ENCODE data around the gene NKD1.
"Not testable (repeated sequence)": the region's sequence is repeated elsewhere in the genome, so short reads cannot be mapped to it uniquely, and the experiment has no call there.

NKD1 gene

GRCh38 chr16:50520451-50521245, 27.5 kb upstream of the NKD1 start:
- DNase-seq: no peak

DNA sequence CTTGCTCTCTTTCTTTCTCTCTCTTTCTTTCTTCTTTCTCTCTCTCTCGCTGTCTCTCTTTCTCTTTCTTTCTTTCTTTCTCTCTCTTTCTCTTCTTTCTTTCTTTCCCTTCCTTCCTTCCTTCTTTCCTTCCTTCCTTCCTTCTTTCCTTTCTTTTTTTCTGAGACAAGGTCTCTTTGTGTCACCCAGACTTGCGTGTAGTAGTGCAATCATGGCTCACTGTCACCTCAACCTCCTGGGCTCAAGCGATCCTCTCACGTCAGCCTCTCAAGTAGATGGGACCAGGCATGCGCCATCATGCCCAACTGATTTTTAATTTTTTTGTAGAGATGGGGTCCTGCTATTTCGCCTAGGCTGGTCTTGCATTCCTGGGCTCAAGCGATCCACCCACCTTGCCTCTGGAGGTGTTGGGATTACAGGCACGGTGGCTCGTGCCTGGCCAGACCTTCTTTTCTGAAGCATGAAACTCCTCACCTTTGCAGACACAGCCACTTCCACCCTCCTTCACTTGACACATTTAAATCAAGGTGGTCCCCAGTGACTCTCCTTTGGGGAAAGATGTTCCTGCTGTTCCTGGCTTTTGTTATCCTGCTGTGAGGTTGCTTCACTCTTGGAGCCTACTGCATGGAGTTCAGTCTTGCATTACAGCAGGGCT, 26.8 kb upstream of the NKD1 start:
- no peak for DNase-seq

DNA sequence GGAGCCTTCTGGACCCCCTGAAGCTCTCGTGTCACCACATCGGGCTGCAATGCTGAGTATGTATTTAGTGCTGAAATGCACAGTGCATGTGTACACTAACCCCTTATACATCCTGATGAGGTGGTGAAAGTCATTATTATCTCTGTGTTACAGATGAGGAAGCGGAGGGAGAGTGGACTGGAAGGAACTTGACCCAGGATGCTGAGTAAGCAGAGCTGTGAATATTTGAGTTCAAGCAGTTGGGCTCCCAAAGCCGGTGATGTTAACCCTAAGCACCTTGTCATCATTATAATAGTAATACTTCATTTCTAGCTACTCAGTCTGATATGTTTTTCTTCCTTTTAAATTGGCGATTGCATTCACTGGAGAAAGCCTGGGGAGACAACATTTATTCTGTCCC, 25.9 kb upstream of the NKD1 start:
- no peak for DNase-seq

- DNase-seq: no peak
Measured at GRCh38 chr16:50523710-50524109, 24.5 kb upstream of the NKD1 start.

DNA sequence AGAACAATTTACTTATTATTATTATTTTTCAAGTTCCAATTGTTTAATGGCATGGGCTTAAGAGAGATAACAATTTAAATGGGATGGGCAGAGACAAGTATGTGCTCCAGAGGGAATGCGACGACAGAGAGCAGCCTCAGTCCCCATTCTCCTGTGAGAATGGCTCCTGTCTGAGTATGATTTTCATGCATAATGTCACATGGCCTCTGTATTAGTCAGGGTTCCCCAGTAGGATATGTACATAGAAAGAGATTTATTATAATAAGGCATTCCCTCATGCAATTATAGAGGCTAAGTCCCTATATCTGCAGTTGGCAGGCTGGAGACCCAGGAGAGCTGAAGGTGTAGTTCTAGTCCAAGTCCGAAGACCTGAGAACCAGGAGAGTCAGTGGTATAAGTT, 22.9 kb upstream of the NKD1 start:
- DNase-seq: no peak

- DNase-seq: no peak
Measured at GRCh38 chr16:50525716-50526115, 22.5 kb upstream of the NKD1 start.

GRCh38 chr16:50526249-50526648, 21.9 kb upstream of the NKD1 start:
- DNase-seq: no peak

DNA sequence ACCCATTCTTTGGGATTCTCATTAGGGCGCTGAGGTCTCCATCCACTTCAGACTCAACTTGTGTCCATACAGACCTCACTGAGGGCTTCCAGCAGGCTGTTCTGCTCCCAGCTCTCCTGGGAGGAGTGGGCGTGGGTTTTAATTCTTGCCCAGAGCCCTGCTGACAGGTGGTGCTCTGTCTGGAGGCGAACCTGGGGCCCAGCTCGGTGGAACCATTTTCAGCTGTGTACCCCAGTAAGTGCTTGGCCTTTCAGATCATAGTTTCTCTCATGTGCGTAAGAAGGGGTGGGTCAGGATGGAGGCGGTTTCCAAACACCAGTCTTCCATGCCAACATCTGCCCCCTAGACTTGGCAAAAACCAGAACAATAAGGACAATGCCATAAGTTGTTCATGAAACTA, 21.4 kb upstream of the NKD1 start:
- no peak for DNase-seq

DNA sequence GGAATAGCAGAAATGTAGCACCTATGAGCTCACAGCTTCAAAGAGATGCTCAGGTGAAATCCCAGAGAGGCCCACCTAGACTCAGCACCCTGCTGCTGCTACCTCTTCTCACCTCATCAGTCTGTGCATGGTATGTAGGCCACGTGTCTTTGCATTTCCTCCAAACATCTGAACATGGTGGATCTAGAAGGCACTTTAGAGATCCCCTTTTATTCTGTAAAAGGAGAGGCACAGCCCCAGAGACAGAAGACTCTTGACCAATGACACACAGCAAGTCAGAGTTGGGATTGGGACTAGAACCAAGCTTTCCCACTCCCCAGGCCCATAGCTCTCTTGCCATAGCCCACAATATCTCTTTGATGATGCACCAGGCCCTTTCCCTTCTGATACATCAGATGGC, 19.4 kb upstream of the NKD1 start:
- no peak for DNase-seq

- no peak for DNase-seq
Measured at GRCh38 chr16:50529334-50529733, 18.9 kb upstream of the NKD1 start.

DNA sequence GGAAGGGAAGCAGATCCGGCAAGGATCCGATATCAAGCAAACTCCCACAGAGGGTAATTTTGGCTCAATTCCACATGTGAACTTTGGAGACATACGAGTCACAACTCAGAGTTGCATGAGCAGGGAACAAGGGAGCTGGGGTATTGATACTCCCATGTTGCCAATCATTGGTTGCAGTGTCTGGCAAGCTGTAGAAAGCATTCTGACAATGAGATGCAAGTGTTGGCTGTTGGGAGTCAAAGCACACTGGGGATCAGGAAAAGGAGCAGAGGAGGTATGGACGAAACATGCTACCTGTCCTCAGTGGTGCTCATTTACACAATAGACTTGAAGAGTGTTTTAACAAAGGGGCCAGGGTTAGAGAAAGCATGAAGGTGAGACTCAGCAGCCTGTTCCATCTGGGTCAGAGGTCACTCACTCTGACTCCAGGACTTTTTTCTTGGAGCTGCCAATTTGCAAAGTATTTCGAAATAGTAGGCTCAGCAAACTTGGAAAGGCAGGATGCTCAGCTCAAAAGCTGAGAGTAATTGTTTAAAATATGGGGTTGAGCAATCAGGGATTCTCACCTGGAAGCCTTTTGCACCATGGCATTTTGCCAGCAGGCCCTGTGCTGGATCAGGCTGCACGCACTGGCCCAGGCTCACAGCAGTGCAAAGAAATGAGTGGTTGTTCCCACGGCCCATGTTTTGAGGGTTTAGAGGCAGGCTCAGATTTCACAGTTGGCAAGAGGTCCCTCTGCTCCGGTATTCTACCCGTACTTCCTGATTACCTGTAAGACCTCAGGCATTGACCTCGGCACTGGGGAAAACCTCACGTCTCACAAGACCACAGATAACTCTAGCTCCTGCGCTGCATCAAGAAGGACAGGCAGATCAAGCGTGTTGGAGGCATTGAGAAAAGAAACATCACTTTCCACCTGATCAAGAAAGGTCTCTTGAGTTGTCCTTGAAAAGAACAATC, 17.6 kb upstream of the NKD1 start:
- DNase-seq: no peak

DNA sequence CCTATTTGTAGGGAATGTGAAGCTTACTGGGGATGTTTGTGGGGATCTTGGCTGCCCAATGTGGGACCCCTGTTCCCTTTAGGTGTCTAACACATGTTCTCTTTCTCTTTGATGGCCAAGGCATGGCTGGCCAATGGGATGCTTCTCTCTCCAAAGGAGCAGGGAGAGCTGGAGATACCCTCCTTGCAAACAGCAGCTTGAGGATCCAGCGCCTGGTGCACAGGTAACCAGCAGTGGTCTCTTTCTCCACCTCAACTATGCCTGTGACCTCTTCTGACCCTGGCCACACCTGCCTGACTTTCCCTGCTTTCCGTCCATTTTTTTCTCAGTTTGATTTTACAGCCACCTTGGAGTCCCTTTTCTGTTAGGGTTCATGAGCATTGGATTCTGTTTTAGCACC, 16.8 kb upstream of the NKD1 start:
- DNase-seq: no peak

GRCh38 chr16:50531901-50532300, 16.3 kb upstream of the NKD1 start:
- no peak for DNase-seq

DNA sequence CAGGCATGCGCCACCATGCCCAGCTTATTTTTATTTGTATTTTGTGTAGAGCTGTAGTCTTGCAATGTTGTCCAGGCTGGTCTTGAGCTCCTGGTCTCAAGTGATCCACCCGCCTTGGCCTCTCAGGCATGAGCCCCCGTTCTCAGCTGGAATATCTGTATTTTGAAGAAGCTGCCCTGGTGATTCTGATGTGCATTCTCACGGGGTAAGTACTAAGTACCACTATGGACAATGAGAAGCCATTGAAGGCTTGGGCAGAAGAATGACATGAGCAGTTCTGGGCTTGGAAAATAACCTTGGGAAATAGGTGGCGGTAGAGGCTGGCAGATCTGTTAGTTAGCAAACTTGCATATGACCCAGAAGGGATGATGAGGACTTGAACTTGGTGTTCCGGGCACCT, 15.6 kb upstream of the NKD1 start:
- no peak for DNase-seq

GRCh38 chr16:50533317-50533716, 14.9 kb upstream of the NKD1 start:
- no peak for DNase-seq

DNA sequence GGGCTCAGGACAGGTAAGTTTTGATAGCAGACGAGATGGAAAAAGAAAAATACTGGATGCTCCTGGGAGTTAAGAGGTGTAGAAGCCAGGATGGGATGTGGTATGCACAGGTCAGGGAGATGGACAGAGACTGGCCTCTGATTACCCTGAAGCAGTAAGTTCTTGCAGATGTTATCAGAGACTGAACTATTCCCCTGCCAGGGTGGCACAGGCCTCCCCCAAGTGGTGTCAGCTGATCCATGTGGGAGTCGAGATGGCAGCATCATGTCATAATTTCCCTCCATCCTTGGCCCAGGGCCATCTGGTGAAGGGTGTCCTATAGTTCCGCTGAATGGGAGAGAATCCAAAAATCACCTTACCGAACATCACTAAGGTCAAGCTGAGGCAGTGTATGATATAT, 14.1 kb upstream of the NKD1 start:
- no peak for DNase-seq

- no peak for DNase-seq
Measured at GRCh38 chr16:50534556-50534955, 13.6 kb upstream of the NKD1 start.

DNA sequence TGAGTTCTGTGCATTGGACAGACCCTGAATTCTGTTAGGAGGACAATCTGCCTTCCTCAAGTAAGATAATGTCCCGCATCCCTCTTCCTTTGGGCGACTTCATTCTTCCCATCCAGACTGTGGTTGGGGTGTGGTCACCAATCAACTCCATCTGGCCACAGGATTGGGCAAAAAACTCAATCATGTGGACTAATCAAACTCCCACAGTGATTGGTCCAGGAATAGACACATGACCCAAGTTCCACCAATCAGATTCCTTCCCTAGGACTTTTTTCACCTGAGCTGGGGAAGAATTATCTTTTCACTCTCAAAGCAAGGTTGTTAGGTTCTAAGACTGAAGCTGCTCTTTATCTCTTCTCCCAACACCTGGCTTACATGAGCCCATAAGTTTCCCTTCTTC, 13.2 kb upstream of the NKD1 start:
- DNase-seq: no peak

GRCh38 chr16:50535506-50536257, 12.5 kb upstream of the NKD1 start:
- no peak for DNase-seq

- not testable (repeated sequence) for DNase-seq
Measured at GRCh38 chr16:50536258-50536645, 11.9 kb upstream of the NKD1 start.

DNA sequence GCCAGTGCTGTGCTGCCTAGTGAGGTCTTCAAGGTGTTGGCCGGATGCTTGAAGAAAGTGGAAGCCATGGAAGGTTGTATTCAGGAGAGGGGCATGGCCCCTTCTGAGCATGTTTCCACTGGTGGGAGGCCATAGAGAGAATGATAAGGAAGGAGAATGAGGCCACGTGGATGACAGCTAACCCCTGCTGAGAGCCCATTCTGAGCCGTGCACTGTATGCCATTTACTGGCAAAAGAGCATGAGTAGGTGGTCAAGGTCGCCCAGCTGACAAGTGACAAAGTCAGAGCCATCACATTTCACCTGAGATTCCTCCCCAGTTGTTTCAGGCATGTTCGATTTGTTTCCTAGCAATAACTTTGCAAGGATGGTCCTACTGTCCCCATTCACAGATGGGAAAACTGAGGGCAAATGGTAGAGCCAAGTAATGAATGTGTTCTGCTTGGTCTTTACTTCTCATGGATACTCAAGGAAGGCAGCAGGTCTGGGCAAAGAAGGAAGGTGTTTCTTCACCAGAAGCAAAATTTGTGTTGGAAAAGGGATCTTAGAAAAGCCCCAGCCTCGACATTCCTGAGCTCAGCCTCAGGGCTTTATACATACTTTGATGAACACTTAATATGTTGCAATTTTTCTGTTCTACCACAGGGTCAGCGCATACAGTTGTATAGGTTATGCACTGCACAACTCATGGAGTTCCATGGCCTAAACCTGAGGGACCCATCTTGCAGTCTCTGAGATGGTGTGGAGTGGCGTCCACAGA, 10.5 kb upstream of the NKD1 start:
- DNase-seq: no peak

GRCh38 chr16:50538411-50539052, 9.7 kb upstream of the NKD1 start:
- DNase-seq: no peak

Data from CD4-positive, alpha-beta T cell treated with Interleukin-1 beta for 1 hour (primary cell).